MCF 10A (cell line): ENCODE results near the gene NAPA. TPM values are rescaled to one million over a fixed set of nuclear protein-coding genes. Genes with fewer than 3 reads are reported as not detected.

Experiments
- BruUV-seq: library from RNA; stranded (reverse); fragments of 400-500 nt; replicated peaks from 2 replicates; lab custom pipeline; 2021; lab: Mats Ljungman, UMichigan
- CTCF ChIA-PET: fragments of 300-600 bp; sonication (Branson Sonifier 250); formaldehyde crosslinking; extraction: SDS; loops from one replicate; lab custom pipeline; 2021; ENCODE audit warnings: antibody characterized with exemption, inconsistent platforms; lab: Yijun Ruan, JAX
- POLR2A ChIA-PET: fragments of 300-600, 350-650 bp; sonication (Branson Sonifier 250); formaldehyde crosslinking; extraction: SDS; loops from one replicate; lab custom pipeline; 2020; ENCODE audit warnings: antibody characterized with exemption, inconsistent platforms; lab: Yijun Ruan, JAX
- DNase-seq: peaks from one replicate; pipeline ENCODE4 v3.0.0-alpha.2; 2018; ENCODE audit not compliant: unreplicated experiment
- H3K27ac Mint-ChIP-seq: one replicate; pipeline ENCODE4 v1.8.0; 2022; ENCODE audit warnings: mild to moderate bottlenecking, low read depth, mixed read lengths; ENCODE audit not compliant: unreplicated experiment
- H3K27me3 Mint-ChIP-seq: one replicate; pipeline ENCODE4 v1.8.0; 2022; ENCODE audit warnings: mixed read lengths; ENCODE audit not compliant: insufficient read depth, unreplicated experiment
- H3K36me3 Mint-ChIP-seq: one replicate; pipeline ENCODE4 v1.8.0; 2022; ENCODE audit warnings: mild to moderate bottlenecking, moderate library complexity, mixed read lengths; ENCODE audit not compliant: insufficient read depth, unreplicated experiment
- H3K4me1 Mint-ChIP-seq: one replicate; pipeline ENCODE4 v1.8.0; 2022; ENCODE audit warnings: mixed read lengths; ENCODE audit not compliant: insufficient read depth, unreplicated experiment
- H3K4me3 Mint-ChIP-seq: one replicate; pipeline ENCODE4 v1.8.0; 2022; ENCODE audit warnings: mild to moderate bottlenecking, moderate library complexity, mixed read lengths; ENCODE audit not compliant: unreplicated experiment
- H3K9me3 Mint-ChIP-seq: one replicate; pipeline ENCODE4 v1.8.0; 2022; ENCODE audit warnings: mixed read lengths; ENCODE audit not compliant: unreplicated experiment
- CTCF ChIP-seq: fragments of 200-600 bp; IDR thresholded peaks from one replicate; pipeline ENCODE4 v1.8.0; 2022; ENCODE audit warnings: antibody characterized with exemption, mild to moderate bottlenecking; ENCODE audit not compliant: unreplicated experiment
- intact Hi-C: fragments of 100-400 bp; cut with micrococcal nuclease; formaldehyde crosslinking; loops from 2 replicates; pipeline ENCODE4 v1.14.1; 2022
- total RNA-seq: library from RNA; stranded (reverse); gene quantifications from 2 replicates; pipeline ENCODE4 v1.2.3, GENCODE V29; 2022

Gene NAPA
- total RNA-seq, 1 experiment from 2014 or later, result 72.1 TPM

GRCh38 chr19:47560999-47561398, 46.1 kb upstream of the NAPA start:
- no peak overlapping the region for H3K4me3 Mint-ChIP-seq
- intact Hi-C loops, result no loop called here
- BruUV-seq, result no TSS peak
- H3K27ac Mint-ChIP-seq, result no peak overlapping the region
- H3K27me3 Mint-ChIP-seq, result no peaks in the 10 kb centered on the region
- H3K36me3 Mint-ChIP-seq, result no peaks in the 10 kb centered on the region
- H3K9me3 Mint-ChIP-seq, result no peaks in the 10 kb centered on the region
- TF ChIP-seq CTCF, result no peak
- peaks cover 5% of the 10 kb centered on the region for H3K4me1 Mint-ChIP-seq
- POLR2A ChIA-PET, result interaction anchor here (0.9 to 1.0 kb wide), 2 partner anchors 13 to 37 kb away, joined by 3 to 4 read pairs; no protein-coding TSS in a partner anchor
- CTCF ChIA-PET, result interaction anchor here (0.5 to 1.1 kb wide), 3 partner anchors 30 to 307 kb away, joined by 3 to 4 read pairs (median 4); no protein-coding TSS in a partner anchor
- no peak for DNase-seq

GRCh38 chr19:47550129-47550528, 35.3 kb upstream of the NAPA start:
- BruUV-seq, result no TSS peak
- H3K27ac Mint-ChIP-seq, result no peak overlapping the region
- ChIA-PET POLR2A (interaction anchor here (0.9 kb wide), 1 partner anchor 9 kb away, joined by 3 read pairs; no protein-coding TSS in a partner anchor), CTCF (interaction anchor here (0.9 kb wide), 1 partner anchor 16 kb away, joined by 3 read pairs; no protein-coding TSS in a partner anchor)
- H3K4me1 Mint-ChIP-seq, result no peaks in the 10 kb centered on the region
- intact Hi-C loops, result no loop called here
- H3K36me3 Mint-ChIP-seq, result no peaks in the 10 kb centered on the region
- TF ChIP-seq CTCF, result no peak
- H3K4me3 Mint-ChIP-seq, result no peak overlapping the region
- no peaks in the 10 kb centered on the region for H3K9me3 Mint-ChIP-seq
- H3K27me3 Mint-ChIP-seq, result no peaks in the 10 kb centered on the region
- DNase-seq, result no peak

- H3K9me3 Mint-ChIP-seq, result no peaks in the 10 kb centered on the region
- ChIA-PET POLR2A (no interaction called here), CTCF (interaction anchor here (0.9 kb wide), 1 partner anchor 16 kb away, joined by 3 read pairs; no protein-coding TSS in a partner anchor)
- BruUV-seq, result no TSS peak
- TF ChIP-seq CTCF, result no peak
- intact Hi-C loops, result no loop called here
- H3K4me3 Mint-ChIP-seq, result no peak overlapping the region
- H3K27ac Mint-ChIP-seq, result no peak overlapping the region
- H3K36me3 Mint-ChIP-seq, result no peaks in the 10 kb centered on the region
- H3K27me3 Mint-ChIP-seq, result no peaks in the 10 kb centered on the region
- no peaks in the 10 kb centered on the region for H3K4me1 Mint-ChIP-seq
- DNase-seq, result no peak
These were observed 34.5 kb upstream of the NAPA start for GRCh38 chr19:47549261-47549862.

- Mint-ChIP-seq H3K4me1 (no peaks in the 10 kb centered on the region), H3K9me3 (no peaks in the 10 kb centered on the region), H3K27me3 (no peaks in the 10 kb centered on the region), H3K4me3 (no peak overlapping the region), H3K27ac (no peak overlapping the region), H3K36me3 (no peaks in the 10 kb centered on the region)
- BruUV-seq, result no TSS peak
- POLR2A ChIA-PET, result no interaction called here
- intact Hi-C loops, result no loop called here
- CTCF ChIA-PET, result interaction anchor here (0.5 kb wide), 1 partner anchor 113 kb away, joined by 3 read pairs; no protein-coding TSS in a partner anchor
- DNase-seq, result no peak
- no peak for TF ChIP-seq CTCF
These were observed 32.3 kb upstream of the NAPA start for GRCh38 chr19:47547199-47547598.
